NCI-H2171 treated with DMSO at 0.1 percent for 48 hours (cell line): Measurements from ENCODE around the gene CXCL12.

Source experiments
- DNase-seq: peaks from one replicate; lab custom pipeline; 2025; lab: John Stamatoyannopoulos, UW

Gene CXCL12

GRCh38 chr10:44384601-44385025 is 284 bp downstream of the CXCL12 start:
- no peak for DNase-seq

DNA sequence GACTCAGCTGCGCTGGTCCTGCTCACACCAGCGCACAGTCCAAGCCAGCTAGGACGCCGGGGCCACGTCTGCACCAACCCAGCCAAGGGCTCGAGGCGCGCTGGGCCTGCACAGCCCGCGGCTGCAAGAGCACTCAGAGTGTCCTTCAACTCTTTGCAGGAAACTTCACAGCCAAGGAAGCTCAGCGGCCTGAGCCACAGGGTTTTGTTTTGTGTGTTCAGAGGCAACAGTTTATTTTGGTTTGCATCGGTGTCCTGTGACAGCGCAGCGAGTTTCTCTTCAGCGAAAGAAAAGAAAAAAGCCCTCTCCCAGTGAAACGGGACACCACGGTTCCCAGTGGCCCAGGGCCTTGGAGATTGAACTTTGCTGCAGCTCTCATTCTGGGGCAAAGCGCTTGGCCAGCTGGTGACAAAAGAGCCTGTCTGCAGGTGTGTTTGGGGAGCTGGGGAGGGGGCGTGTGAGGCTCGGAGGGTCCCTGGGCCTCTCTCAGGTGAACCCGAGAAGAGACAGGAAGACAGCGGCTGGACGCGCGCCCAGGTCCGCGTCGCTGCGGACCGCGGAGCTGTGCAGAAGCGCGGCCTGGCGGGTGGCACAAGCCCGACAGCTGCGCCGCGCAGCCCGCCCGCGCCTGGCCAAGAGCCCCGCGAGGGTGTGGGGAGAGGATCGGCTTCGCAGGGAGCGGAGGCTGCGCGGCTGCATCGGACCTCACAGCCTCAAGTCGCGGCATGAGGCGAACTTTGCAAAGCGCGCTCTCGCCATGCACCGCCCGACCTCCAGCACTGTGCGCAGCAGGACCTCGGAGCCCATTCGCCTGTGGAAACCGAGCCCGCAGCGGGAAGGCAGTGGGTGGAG is 922 bp downstream of the CXCL12 start:
- peak; percentile 28 for DNase-seq

DNA sequence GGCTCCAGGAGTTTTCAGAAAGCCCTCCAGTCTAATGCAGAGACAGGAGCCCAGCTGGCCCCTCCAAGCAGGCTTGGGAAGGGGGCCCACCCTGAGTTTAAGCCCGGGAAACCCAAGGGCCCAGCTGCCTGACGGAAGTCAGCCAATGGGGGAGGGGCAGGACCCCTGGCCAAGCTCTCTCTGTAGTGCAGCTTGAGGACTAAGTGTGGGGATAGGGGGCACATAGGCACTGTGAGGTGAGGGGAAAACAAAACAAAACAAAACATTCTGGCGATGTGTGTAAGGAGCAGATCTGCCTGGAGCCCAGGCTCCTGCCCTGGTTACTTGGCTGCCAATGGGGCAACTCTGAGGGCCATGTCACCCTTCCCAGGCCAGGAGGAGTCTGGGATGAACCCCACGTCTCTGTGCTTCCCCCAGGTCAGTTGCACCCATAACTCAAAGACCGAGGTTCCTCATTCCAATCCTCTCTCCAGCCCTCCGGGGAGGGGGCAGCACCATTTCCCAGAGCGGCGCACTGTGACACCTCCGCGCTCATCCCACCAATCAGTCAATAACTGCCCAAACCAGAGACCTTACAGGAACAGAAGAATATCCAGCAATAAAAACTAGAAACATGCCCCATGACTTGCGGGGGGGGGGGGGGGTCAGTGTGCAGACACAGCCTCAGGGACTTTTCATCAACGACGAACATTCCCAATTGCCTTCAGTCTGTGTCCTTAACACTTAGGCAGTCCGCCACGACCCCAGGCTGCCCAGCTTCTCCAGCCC is 1.7 kb downstream of the CXCL12 start:
- DNase-seq: no peak

DNA sequence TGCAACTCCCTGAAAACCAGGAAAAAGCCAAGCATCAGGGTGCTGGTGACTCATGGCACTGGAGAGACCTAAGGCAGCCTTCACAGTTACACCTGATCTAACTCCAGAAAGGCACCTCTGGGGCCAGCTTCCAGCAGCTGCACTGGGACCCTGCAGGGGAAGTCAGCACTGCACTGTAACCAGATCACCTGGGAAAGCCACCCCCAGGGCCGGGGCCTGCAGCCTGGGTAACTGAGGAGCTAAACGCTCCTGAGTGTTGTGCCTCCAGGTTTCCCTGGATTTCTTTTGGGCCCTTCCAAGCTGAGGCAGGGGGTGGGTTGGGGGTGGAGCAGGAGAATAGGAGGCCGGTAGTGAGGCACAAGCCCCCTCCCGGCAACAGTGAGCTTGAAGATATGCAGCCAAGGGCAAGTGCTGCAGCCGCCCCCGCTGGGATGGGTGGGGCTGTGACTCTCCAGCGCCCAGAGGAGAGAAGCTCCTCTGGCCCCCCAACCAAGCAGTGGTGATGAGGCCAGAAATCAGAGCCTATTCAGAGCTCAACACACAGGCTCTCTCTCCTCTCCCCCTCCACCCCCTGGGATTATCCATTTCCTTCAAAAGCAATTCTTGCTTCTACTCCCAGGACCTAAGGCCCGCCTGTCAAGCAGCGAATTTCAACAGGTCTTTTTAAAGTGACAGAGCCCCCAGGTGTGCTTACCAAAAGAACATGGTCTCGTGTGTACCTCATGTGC is 2.6 kb downstream of the CXCL12 start:
- DNase-seq: peak; percentile 28

- DNase-seq: no peak
Observed at GRCh38 chr10:44380829-44381600, 3.9 kb downstream of the CXCL12 start.

DNA sequence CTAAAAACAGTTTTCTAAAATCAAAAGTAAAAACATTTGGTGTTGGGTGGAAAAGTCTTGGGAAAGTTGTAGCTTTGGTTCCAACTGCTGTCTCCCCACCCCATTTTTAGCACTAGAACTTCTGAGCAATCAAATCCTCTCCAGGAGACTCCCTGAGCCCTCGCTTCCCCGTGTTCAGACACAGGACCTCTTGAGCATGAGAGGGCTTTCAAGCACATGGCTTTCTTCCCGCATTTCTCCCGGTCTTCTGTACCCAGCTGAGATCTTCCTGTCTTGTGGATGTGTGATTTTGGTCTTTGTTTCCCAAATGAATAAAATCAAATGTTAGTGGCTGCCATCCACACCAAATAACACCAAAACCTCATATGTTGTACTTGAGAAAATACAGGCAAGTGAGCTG is 5.0 kb downstream of the CXCL12 start:
- DNase-seq: no peak

- no peak for DNase-seq
Observed at GRCh38 chr10:44378626-44379025, 6.3 kb downstream of the CXCL12 start.

DNA sequence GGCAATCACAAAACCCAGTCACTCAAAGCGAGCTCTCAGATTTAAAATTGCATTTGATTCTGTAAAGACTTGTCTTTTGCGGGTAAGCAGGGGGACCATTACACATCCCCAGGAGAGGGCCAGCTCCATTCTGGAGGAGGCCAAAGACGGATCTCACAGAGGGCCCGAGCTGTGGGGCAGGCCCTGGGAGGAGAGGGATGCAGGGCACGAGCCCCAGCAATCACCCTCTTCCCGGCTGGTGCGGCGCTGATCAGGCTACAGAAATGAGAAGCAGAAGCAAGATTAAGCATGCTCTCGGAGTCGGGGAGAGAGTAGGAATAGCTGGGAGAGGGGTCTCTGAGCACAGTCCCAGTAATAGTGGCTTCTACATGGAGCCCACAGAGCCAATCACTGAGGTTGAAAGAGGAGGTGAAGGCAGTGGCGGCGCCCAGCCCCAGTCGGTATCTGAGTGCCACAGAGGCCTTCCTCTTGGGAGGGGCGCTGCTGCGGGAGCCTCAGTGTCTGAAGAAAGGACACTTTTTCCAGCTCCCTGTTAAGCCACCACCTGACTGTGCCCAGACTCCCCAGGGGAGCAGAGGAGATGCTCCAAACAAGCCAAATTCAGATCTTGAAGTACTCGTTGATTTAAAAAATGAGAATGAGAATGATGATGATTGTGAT is 7.1 kb downstream of the CXCL12 start:
- DNase-seq: no peak

DNA sequence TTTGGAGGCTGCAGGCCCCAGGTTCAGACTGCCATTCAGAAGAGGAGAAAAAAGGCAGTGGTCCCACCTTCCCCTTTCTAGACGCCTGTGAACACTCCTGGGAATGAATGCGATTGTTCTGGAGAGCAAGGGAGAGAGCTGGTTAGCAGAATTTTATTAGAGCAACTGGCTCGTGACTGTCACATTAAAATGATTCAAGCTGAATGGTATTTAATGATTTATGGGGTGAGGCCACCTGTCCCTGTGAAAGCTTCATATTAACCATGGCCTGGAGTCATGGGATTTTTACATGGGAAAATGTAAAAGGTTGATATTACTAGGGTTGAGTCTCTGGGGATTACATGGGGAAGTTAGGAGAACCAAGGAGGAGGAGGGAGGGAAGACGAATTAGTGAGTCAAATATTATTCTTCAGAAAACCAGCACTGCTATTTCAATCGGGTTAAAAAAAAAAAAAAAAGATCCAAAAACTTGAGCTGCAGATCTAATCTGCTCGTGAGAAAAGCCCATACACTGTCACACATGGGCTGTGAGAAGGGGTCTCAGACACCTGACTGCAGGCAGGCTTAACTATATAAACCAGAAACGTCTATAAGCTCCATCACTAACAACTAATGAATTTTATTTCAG is 8.3 kb downstream of the CXCL12 start:
- DNase-seq: peak; percentile 58

DNA sequence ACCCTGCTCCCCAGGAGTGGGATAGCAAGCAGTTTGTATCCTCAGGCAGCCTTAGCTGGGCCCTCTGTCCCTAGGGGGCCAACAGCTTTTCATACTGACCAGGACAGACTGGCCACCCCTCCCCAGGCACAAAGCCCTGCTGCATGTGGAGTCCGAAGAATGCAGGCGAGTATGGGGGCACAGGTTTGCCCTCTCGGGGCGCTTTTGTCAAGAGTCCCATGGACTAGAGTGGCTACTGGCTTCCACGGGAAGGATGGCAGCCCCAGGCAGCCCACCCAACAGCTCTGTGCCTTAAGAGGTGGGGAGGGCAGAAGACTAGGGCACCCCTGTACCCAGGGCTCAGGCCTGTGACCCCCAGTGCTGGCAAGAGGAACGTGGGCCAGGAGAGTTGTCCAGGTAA is 10.7 kb downstream of the CXCL12 start:
- DNase-seq: no peak

DNA sequence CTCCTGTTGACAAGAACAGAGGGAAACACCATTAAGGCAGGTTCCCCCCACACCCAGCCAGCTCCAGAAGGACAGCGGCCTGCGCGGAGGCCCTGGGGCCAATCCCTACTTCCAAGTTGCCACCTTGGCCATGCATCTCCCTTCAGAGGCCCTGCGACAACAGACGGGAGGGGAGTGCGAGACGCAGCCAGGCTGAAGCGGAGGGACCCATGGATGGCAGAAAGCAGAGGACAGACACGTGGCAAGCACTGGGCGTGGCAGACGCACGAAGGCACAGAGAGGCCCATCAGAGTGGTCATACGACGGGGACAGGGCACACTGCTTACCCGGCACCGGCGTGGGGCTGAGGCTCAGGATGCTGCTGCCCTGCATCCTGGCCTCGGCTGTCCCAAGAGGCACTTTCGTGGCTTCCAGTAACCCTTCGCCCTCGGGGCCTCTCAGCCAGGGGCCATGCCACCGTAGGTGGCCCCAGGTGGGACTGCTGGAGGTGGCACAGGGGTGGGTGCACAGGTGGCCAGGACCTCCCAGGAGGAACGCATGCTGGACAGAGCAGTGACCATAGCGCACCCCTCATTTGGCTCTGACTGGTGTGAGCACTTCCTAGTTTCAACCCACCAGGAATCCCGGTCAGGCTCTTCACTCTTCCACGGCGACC is 11.4 kb downstream of the CXCL12 start:
- no peak for DNase-seq

- no peak for DNase-seq
Observed at GRCh38 chr10:44372181-44372580, 12.7 kb downstream of the CXCL12 start.

GRCh38 chr10:44370731-44371248 is 14.1 kb downstream of the CXCL12 start:
- peak; percentile 34 for DNase-seq

GRCh38 chr10:44369854-44370253 is 15.0 kb downstream of the CXCL12 start:
- DNase-seq: no peak

- DNase-seq: no peak
Observed at GRCh38 chr10:44369296-44369695, 15.6 kb downstream of the CXCL12 start.

GRCh38 chr10:44368637-44369036 is 16.3 kb downstream of the CXCL12 start:
- no peak for DNase-seq

- DNase-seq: no peak
Observed at GRCh38 chr10:44366941-44367630, 17.8 kb downstream of the CXCL12 start.

GRCh38 chr10:44364566-44364965 is 20.3 kb downstream of the CXCL12 start:
- DNase-seq: no peak

GRCh38 chr10:44363716-44364115 is 21.2 kb downstream of the CXCL12 start:
- no peak for DNase-seq
